Thyroid gland (tissue), 4 donors: Measurements from ENCODE around the gene CILP.

Experiments used
- CTCF ChIP-seq, 6 experiments: fragments of 200-600 bp in 3 of 6; fragments of 450-650 bp in 3 of 6; sonication (generic) in 3 of 6; IDR thresholded peaks; one replicate each; pipeline ENCODE4 v1.5.1; 2016 to 2019; ENCODE audit warnings: antibody characterized with exemption in 6 of 6, mild to moderate bottlenecking in 2 of 6, inconsistent platforms in 1 of 6, moderate library complexity in 1 of 6
- POLR2A ChIP-seq, 2 donors: fragments of 450-650 bp; IDR thresholded peaks; one replicate each; pipeline ENCODE4 v1.6.1; 2017; ENCODE audit warnings: antibody characterized with exemption in 2 of 2, mild to moderate bottlenecking in 2 of 2, moderate library complexity in 1 of 2

- TF ChIP-seq CTCF (IDR thresholded peaks at IDR 0.05) (no peak), POLR2A (IDR thresholded peaks at IDR 0.05) (no peak)
These were observed 43.5 kb upstream of the CILP start for GRCh38 chr15:65254758-65255157.
